ENCODE measurements around the gene SLC5A3.

DNA sequence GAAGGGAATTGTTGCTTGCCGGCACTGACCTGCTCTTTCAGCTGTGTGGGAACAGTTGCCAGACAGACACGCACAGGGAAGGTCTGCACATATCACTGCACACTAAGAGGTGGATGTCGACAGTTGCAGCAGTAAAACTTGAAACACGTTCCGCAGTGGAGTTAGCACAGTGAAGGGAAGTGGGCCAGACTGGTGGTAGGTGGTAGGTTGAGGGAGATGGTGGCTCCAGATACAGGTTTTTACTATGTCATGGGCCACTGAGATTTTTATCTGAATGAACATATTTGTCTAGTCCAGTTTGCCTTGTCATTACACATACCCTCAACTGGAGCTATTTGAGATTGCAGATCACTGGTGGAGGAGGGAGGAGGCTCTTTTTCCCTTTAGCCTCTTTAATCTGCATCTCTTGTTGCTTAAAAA is 13.5 kb downstream of the SLC5A3 start:
- TF ChIP-seq POLR2A (IDR thresholded peaks at IDR 0.05; ENCODE audit: low read depth, low read length): no peak
- no peak for TF ChIP-seq POLR2AphosphoS5 (IDR thresholded peaks at IDR 0.05; ENCODE audit: low read depth, low read length)
- TF ChIP-seq TAF1 (IDR thresholded peaks at IDR 0.05; ENCODE audit: borderline replicate concordance, low read depth, low read length): no peak
